ENCODE data around the gene ACP3. TPM values are rescaled to one million over a fixed set of nuclear protein-coding genes. Genes with fewer than 3 reads are reported as not detected.
A peak's percentile ranks its signal among the peaks of the same experiment; 100 is the strongest.
"Not testable (repeated sequence)": the region's sequence is repeated elsewhere in the genome, so short reads cannot be mapped to it uniquely, and the experiment has no call there.

ACP3 gene
- total RNA-seq, 8 experiments from 2014 or later: 0.05 to 4.2 (median 0.50) TPM; not detected in 4

DNA sequence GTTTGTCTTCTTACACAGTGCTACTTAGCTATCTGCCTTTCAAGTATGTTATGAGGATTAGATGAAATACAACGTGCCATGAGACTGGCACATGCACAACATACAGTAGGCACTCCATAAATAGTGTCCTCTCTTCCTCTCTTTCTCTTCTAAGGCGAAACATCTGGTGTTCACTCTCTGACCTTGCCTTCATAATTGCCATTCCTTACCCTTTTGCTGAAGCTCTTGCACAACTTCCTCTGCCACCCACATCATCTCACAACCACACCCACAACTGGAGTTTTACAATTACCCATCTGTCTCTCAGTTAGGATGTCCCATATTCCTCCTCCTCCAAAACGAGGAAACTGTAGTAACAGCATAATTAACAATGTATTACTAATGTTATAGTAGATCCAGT lies 26.4 kb upstream of the ACP3 start:
- Histone ChIP-seq H3K4me1 (replicated peaks in 1 of 2) (no peaks in the 10 kb centered on the region), H3K27ac (no peak overlapping the region), H3K4me3 (no peak overlapping the region)
- in situ Hi-C loops (cut with MboI; ENCODE audit: low pct_unique_long_range_greater_than_20kb in 2 of 9, low sequenced_read_pairs in 9 of 9, unreplicated experiment in 9 of 9): no loop called here
- 0 to 100% (median 33%) methylated on average over 1 to 3 of the region's 3 CpGs; no CpG with 5 or more reads in 3 of the 10 experiments for WGBS, 10 experiments
- peak in 3 of 8 experiments; percentile 29 to 97 (median 97) for ATAC-seq (replicated peaks in 6 of 8)

DNA sequence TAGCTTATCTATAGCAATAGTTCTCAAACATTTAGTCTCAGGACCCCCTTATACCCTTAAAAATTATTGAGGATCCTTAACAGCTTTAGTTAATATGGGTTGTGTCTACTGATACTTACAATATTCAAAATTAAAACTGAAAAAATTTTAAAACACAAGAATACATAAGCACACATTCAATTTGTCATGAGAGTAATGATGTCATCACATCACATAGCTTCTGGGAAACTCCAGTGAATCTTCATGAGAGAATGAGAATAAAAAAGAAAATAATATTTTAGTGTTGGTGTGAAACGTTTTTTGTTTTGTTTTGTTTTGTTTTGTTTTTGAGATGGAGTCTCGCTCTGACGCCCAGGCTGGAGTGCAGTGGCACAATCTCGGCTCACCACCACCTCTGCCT lies 25.2 kb upstream of the ACP3 start:
- H3K4me1 ChIP-seq (replicated peaks in 1 of 2): no peaks in the 10 kb centered on the region

DNA sequence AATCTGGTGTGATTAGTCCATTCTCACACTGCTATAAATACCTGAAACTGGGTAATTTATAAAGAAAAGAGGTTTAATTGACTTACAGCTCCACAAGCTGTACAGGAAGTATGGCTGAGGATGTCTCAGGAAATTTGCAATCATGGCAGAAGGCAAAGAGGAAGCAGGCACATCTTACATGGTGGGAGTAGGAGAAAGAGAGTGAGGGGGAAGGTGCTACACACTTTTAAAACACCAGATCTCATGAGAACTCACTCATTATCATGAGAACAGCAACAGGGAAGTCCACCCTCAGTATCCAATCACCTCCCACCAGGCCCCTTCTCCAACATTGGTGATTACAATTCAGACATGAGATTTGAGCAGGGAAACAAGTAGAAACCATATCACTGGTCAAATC lies 24.0 kb upstream of the ACP3 start:
- in situ Hi-C loops (cut with MboI; ENCODE audit: low pct_unique_long_range_greater_than_20kb in 2 of 9, low sequenced_read_pairs in 9 of 9, unreplicated experiment in 9 of 9): no loop called here
- Histone ChIP-seq H3K4me3 (no peak overlapping the region), H3K4me1 (replicated peaks in 1 of 2) (no peaks in the 10 kb centered on the region), H3K27ac (no peak overlapping the region)
- no peak for ATAC-seq (replicated peaks in 6 of 8)

More for the DNA sequence above, 25.2 kb upstream of the ACP3 start:
- no peak for ATAC-seq (replicated peaks in 6 of 8)
- in situ Hi-C loops (cut with MboI; ENCODE audit: low pct_unique_long_range_greater_than_20kb in 2 of 9, low sequenced_read_pairs in 9 of 9, unreplicated experiment in 9 of 9): no loop called here
- Histone ChIP-seq H3K4me3 (no peak overlapping the region), H3K27ac (no peak overlapping the region)
- WGBS, 10 experiments: 0 to 75% (median 41%) methylated on average over 1 to 4 of the region's 4 CpGs; no CpG with 5 or more reads in 2 of the 10 experiments

DNA sequence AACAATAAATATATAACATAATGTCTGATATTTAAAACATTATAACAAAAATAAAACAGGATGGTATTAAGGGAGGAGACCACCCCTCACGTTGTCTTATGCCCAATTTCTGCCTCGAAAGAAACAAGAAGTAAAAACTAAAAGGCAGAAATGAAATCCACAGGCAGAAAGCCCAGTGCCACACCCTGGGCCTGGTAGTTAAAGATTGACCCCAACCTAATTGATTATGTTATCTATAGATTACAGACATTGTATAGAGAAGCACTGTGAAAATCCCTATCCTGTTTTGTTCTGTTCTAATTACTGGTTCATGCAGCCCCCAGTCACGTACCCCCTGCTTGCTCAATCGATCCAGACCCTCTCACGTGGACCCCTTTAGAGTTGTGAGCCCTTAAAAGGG lies 22.3 kb upstream of the ACP3 start:
- H3K4me1 ChIP-seq (replicated peaks in 1 of 2): no peaks in the 10 kb centered on the region
- in situ Hi-C loops (cut with MboI; ENCODE audit: low pct_unique_long_range_greater_than_20kb in 2 of 9, low sequenced_read_pairs in 9 of 9, unreplicated experiment in 9 of 9): no loop called here
- H3K4me3 ChIP-seq: no peak overlapping the region
- WGBS, 10 experiments: 0 to 83% (median 52%) methylated on average over 2 to 5 of the region's 5 CpGs
- no peak for ATAC-seq (replicated peaks in 6 of 8)
- no peak overlapping the region for H3K27ac ChIP-seq

DNA sequence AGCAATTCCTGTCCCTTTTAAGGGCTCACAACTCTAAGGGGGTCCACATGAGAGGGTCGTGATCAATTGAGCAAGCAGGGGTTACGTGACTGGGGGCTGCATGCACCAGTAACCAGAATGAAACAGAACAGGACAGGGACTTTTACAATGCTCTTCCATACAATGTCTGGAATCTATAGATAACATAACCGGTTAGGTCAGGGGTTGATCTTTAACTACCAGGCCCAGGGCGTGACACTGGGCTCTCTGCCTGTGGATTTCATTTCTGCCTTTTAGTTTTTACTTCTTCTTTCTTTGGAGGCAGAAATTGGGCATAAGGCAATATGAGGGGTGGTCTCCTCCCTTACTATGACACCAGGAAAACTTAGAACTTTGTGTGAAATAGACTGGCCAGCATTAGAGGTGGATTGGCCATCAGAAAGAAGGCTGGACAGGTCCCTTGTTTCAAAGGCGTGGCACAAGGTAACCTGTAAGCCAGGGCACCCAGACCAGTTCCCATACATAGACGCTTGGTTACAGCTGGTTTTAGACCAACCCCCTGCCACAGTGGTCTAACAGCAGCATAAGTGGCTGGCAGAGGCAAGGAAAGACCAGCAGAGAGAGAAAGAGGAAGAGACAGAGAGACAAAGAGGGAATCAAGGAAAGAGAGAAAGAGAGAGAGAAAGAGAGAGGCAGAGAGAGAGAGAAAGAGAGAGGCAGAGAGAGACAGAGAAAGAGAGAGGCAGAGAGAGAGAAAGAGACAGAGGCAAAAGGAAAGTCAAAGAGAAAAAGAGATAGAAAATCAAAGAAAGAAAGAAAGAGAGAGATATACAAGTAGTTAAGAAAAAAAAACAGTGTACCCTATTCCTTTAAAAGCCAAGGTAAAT lies 13.6 kb upstream of the ACP3 start:
- H3K4me1 ChIP-seq (replicated peaks in 1 of 2); in situ Hi-C loops (cut with MboI; ENCODE audit: low pct_unique_long_range_greater_than_20kb in 2 of 9, low sequenced_read_pairs in 9 of 9, unreplicated experiment in 9 of 9); H3K4me3 ChIP-seq; ATAC-seq (replicated peaks in 6 of 8); H3K27ac ChIP-seq: not testable (repeated sequence)
- 0 to 100% (median 59%) methylated on average over 1 to 3 of the region's 6 CpGs; no CpG with 5 or more reads in 4 of the 10 experiments for WGBS, 10 experiments

DNA sequence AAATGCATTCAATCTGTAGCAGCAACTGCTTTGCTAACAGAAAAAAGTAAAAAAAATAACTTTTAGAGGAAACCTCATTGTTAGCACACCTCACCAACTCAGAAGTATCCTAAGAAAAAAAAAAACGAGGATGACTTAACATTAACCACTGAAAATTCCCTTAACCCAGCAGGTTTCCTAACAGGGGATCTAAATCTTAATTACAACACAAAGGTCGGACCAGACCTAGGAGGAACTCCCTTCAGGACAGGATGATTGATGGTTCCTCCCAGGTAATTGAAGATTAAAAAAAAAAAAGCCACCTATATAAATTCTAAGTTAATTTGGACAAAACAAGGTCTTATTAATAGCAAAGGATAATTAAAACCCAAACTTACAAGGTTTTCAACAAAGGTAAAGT lies 12.9 kb upstream of the ACP3 start:
- H3K4me1 ChIP-seq (replicated peaks in 1 of 2); ATAC-seq (replicated peaks in 6 of 8); H3K27ac ChIP-seq; H3K4me3 ChIP-seq; in situ Hi-C loops (cut with MboI; ENCODE audit: low pct_unique_long_range_greater_than_20kb in 2 of 9, low sequenced_read_pairs in 9 of 9, unreplicated experiment in 9 of 9): not testable (repeated sequence)
- 0 to 30% (median 15%) methylated on average over 1 to 2 of the region's 2 CpGs for WGBS, 10 experiments

DNA sequence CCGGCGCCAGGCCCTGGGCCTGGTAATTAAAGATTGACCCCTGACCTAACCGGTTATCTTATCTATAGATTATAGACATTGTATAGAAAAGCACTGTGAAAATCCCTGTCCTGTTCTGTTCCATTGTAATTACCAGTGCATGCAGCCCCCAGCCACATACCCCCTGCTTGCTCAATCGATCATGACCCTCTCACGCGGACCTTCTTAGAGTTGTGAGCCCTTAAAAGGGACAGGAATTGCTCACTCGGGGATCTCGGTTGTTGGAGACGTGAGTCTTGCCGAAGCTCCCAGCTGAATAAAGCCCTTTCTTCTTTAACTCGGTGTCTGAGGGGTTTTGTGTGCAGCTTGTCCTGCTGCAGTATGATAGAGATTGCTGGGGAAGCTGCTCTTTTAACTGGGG lies 7.2 kb upstream of the ACP3 start:
- WGBS, 10 experiments: 37 to 89% (median 74%) methylated on average over 1 to 11 of the region's 11 CpGs; no CpG with 5 or more reads in 4 of the 10 experiments
- in situ Hi-C loops (cut with MboI; ENCODE audit: low pct_unique_long_range_greater_than_20kb in 2 of 9, low sequenced_read_pairs in 9 of 9, unreplicated experiment in 9 of 9); H3K4me3 ChIP-seq; ATAC-seq (replicated peaks in 6 of 8); H3K4me1 ChIP-seq (replicated peaks in 1 of 2); H3K27ac ChIP-seq: not testable (repeated sequence)

DNA sequence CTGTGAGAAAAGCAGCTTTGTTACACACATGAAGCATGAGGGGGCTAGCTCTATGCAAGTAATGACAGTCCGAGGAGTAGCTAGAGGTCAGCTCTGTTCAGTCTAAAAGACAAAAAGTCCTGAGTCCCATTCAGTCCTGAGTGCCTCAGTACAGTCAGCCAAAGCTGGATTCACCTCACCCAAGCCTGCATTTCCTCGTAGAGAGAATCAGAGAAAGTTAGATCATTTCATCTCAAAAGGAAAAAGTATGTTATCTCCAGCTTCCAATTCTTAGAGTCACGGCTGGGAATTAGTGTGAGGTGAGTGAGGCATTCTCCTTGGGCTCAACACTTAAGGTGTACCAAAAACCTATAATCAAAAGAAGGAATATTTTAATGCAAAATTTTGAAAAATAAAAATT lies 5.9 kb upstream of the ACP3 start:
- in situ Hi-C loops (cut with MboI; ENCODE audit: low pct_unique_long_range_greater_than_20kb in 2 of 9, low sequenced_read_pairs in 9 of 9, unreplicated experiment in 9 of 9): no loop called here
- Histone ChIP-seq H3K4me3 (no peak overlapping the region), H3K27ac (no peak overlapping the region), H3K4me1 (replicated peaks in 1 of 2) (no peaks in the 10 kb centered on the region)
- no peak for ATAC-seq (replicated peaks in 6 of 8)
- 29 to 90% (median 73%) methylated on average over 1 to 3 of the region's 3 CpGs; no CpG with 5 or more reads in 2 of the 10 experiments for WGBS, 10 experiments

DNA sequence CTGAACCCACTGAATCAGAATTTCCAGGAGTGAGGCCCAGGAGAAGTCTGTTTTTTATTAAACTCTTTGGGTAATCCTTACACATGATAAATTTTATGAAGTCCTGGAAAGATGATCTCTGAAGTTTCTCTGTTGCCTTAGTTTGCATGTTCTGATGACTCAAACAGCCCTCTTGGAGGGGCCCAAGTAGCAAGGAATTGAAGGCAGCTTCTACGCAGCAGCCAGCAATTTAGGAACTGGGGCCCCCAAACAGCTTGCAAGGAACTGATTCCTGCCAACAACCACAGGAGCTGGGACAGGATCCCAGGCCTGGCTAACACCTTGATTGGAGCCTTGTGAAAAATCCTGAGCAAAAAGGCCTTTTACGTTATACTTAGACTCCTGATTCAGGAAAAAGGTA lies 5.4 kb upstream of the ACP3 start:
- Histone ChIP-seq H3K4me3 (no peak overlapping the region), H3K27ac (no peak overlapping the region), H3K4me1 (replicated peaks in 1 of 2) (no peaks in the 10 kb centered on the region)
- in situ Hi-C loops (cut with MboI; ENCODE audit: low pct_unique_long_range_greater_than_20kb in 2 of 9, low sequenced_read_pairs in 9 of 9, unreplicated experiment in 9 of 9): no loop called here
- 49 to 100% (median 79%) methylated on average over 1 to 2 of the region's 2 CpGs; no CpG with 5 or more reads in 5 of the 10 experiments for WGBS, 10 experiments
- peak in 1 of 8 experiments; percentile 89 for ATAC-seq (replicated peaks in 6 of 8)

DNA sequence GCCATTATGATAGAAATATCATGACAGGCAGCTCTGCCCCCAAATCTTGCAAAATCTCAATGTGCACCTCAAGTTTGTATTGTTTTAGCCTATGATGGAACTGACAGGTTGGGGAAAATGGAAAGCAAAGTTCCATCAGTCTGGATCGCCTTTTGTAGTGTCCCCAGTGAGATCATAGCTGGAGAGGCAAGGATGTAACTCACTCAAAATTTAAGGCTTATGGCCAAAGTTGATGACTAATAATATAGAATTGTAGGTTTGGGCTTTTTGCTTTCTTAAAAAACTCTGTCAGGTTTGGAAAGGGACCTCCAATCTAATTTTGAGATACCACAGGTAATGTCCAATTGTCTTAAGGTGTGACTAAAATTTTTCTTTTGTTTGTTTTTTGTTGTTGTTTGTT lies 1.4 kb upstream of the ACP3 start:
- in situ Hi-C loops (cut with MboI; ENCODE audit: low pct_unique_long_range_greater_than_20kb in 2 of 9, low sequenced_read_pairs in 9 of 9, unreplicated experiment in 9 of 9): no loop called here
- no peak for ATAC-seq (replicated peaks in 6 of 8)
- Histone ChIP-seq H3K4me3 (no peak overlapping the region), H3K27ac (no peak overlapping the region), H3K4me1 (replicated peaks in 1 of 2) (no peaks in the 10 kb centered on the region)
- WGBS, 10 experiments: 0 to 100% (median 90%) methylated on average over 1 of the region's 1 CpG; no CpG with 5 or more reads in 3 of the 10 experiments

DNA sequence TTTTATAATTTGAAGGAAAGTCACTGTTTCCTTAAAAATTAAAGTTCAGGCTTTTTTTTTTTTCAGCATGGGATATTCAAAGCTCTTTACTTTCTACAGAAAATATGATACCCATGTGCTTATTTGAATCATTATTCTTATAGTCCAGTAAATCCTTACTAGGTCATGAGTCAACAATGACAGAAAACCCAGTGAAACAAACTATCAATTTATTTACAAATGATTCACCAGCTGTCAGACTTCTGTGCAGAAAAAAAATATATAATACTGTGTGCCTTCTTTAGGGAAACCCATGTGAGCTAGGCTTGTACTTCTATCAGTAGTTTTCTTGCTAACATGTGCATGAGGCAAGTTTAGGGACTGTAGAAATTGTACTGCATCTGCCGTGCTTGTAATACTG lies 1.2 kb downstream of the ACP3 start:
- WGBS, 10 experiments: 0 to 100% (median 67%) methylated on average over 1 of the region's 1 CpG; no CpG with 5 or more reads in 5 of the 10 experiments
- H3K4me1 ChIP-seq (replicated peaks in 1 of 2): no peaks in the 10 kb centered on the region
- in situ Hi-C loops (cut with MboI; ENCODE audit: low pct_unique_long_range_greater_than_20kb in 2 of 9, low sequenced_read_pairs in 9 of 9, unreplicated experiment in 9 of 9): no loop called here
- peak in 1 of 8 experiments; percentile 30 for ATAC-seq (replicated peaks in 6 of 8)
- H3K27ac ChIP-seq: no peak overlapping the region
- H3K4me3 ChIP-seq: no peak overlapping the region

DNA sequence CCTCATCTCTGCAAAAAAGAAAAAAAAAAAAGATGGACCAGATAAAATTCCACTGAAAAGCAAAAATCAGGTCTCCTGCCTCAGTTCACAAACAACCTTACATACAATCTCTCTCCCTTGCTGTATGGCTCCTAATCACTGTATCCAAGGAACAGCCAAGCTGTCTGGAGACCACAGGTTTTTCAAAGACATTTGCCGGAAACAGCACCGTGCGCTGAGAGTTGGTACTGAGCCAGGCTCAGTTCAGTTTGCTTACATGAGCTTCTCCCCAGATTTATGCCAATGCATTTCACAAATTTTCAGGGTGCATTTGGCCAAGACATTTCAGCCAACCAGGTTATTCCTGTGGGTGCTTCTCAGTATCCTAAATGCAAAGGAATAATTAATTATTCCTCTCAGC lies 4.1 kb downstream of the ACP3 start:
- 61 to 100% (median 98%) methylated on average over 1 to 3 of the region's 3 CpGs; no CpG with 5 or more reads in 4 of the 10 experiments for whole genome bisulfite sequencing, 10 experiments
- H3K4me1 ChIP-seq (replicated peaks in 1 of 2): no peaks in the 10 kb centered on the region
- ATAC-seq (replicated peaks in 6 of 8): peak in 1 of 8 experiments; percentile 60
- no peak overlapping the region for H3K4me3 ChIP-seq
- in situ Hi-C loops (cut with MboI; ENCODE audit: low pct_unique_long_range_greater_than_20kb in 2 of 9, low sequenced_read_pairs in 9 of 9, unreplicated experiment in 9 of 9): no loop called here
- no peak overlapping the region for H3K27ac ChIP-seq

DNA sequence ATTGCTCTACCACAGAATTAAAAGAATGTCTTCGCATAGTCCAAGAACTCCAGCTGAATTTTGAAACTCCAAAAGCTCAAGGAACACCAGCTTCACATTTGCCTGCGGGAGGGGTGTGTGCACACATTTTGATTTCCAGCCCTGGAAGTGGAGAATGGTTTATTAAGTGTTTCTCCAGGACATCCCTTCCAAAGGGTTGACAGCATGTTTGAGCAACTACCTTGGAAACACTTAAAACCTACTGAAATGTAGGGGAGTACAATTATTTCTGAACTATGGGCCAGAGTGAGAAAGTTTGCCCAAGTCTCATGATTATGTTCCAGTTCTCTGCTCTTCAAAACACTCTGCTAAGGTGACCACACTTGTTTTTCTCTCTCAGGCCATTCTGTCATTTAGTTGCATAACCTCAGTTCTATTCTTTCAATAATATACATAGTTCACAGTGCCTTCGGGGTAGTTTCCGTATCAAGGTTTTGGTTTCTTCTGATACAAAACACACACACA lies 7.9 kb downstream of the ACP3 start:
- ATAC-seq (replicated peaks in 6 of 8): peak in 2 of 8 experiments; percentile 25 to 50
- Histone ChIP-seq H3K4me1 (replicated peaks in 1 of 2) (no peaks in the 10 kb centered on the region), H3K27ac (no peak overlapping the region), H3K4me3 (no peak overlapping the region)
- in situ Hi-C loops (cut with MboI; ENCODE audit: low pct_unique_long_range_greater_than_20kb in 2 of 9, low sequenced_read_pairs in 9 of 9, unreplicated experiment in 9 of 9): no loop called here
- 13 to 100% (median 92%) methylated on average over 1 to 4 of the region's 4 CpGs; no CpG with 5 or more reads in 2 of the 10 experiments for WGBS, 10 experiments

All from motor neuron (in vitro differentiated cells).